Upper lobe of left lung (tissue), 6 donors: Measurements from ENCODE around the gene MRFAP1. TPM values are rescaled to one million over a fixed set of nuclear protein-coding genes. Genes with fewer than 3 reads are reported as not detected.

ENCODE experiments used
- ATAC-seq, 2 donors: fragments of 200-7000 bp; cut with Tn5 transposase; one replicate each; pipeline ENCODE4 v1.9.1; 2022; ENCODE audit warnings: mild to moderate bottlenecking in 2 of 2, moderate library complexity in 2 of 2; ENCODE audit not compliant: low FRiP score in 2 of 2
- DNase-seq, 2 donors: peaks; one replicate each; pipeline ENCODE4 v3.0.0-alpha.2; 2019 to 2020
- H3K27ac ChIP-seq, 4 donors: fragments of 200-600 bp; sonication (generic); one replicate each; pipeline ENCODE4 v1.5.1; 2016 to 2019
- H3K27me3 ChIP-seq, 4 donors: fragments of 200-600 bp; sonication (generic); one replicate each; pipeline ENCODE4 v1.5.1; 2017 to 2019
- H3K36me3 ChIP-seq, 4 donors: fragments of 200-600 bp; sonication (generic); one replicate each; pipeline ENCODE4 v1.5.1; 2016 to 2019
- H3K4me1 ChIP-seq, 4 donors: fragments of 200-600 bp; sonication (generic); one replicate each; pipeline ENCODE4 v1.5.1; 2018 to 2019
- H3K4me3 ChIP-seq, 4 donors: fragments of 200-600 bp; sonication (generic); one replicate each; pipeline ENCODE4 v1.5.1; 2017 to 2019; ENCODE audit warnings: mild to moderate bottlenecking in 2 of 4, moderate library complexity in 1 of 4
- H3K9me3 ChIP-seq, 4 donors: fragments of 200-600 bp; sonication (generic); one replicate each; pipeline ENCODE4 v1.5.1; 2018 to 2019
- CTCF ChIP-seq, 6 experiments: fragments of 450-650 bp in 4 of 6; fragments of 200-600 bp in 2 of 6; sonication (generic) in 2 of 6; IDR thresholded peaks; one replicate each; pipeline ENCODE4 v1.5.1; 2016 to 2019; ENCODE audit warnings: antibody characterized with exemption in 6 of 6
- EP300 ChIP-seq, 4 donors: sonication (generic); formaldehyde crosslinking; IDR thresholded peaks; one replicate each; pipeline ENCODE4 v1.5.1; 2017; ENCODE audit warnings: antibody characterized with exemption in 4 of 4, control low read depth in 2 of 4
- POLR2A ChIP-seq, 4 donors: fragments of 450-650 bp; IDR thresholded peaks; one replicate each; pipeline ENCODE4 v1.5.1; 2016 to 2017; ENCODE audit warnings: antibody characterized with exemption in 4 of 4, mild to moderate bottlenecking in 2 of 4
- POLR2AphosphoS5 ChIP-seq, 2 donors: sonication (generic); formaldehyde crosslinking; IDR thresholded peaks; one replicate each; pipeline ENCODE4 v1.5.1; 2017; ENCODE audit warnings: antibody characterized with exemption in 2 of 2
- WGBS, 2 donors: methylation state at CpG; one replicate each; pipeline ENCODE4 v1.1.5; 2017 to 2018; 5-methylcytosine and 5-hydroxymethylcytosine counted together
- total RNA-seq, 6 donors: library from RNA; depleted of rRNA in 4 of 6; stranded (reverse); fragments of >200 nt in 4 of 6; gene quantifications; one replicate each; pipeline versions ENCODE4 v1.1.0 to v1.2.1, GENCODE V29; 2016 to 2021
- donor health status: DM: no; HTN: no; CAD: no; lungs with moderate emphysema.
- donor health status: DM: no; HTN: yes; CAD: no; lungs with severe emphysema.

Gene MRFAP1
- total RNA-seq, 6 donors from 2014 or later, result 129 to 256 (median 220) TPM

- no peak for TF ChIP-seq POLR2A (IDR thresholded peaks at IDR 0.05)
- no peak for TF ChIP-seq POLR2AphosphoS5 (IDR thresholded peaks at IDR 0.05)
- no peak for TF ChIP-seq CTCF (IDR thresholded peaks at IDR 0.05)
- TF ChIP-seq EP300 (IDR thresholded peaks at IDR 0.05), result no peak
- Histone ChIP-seq H3K9me3 (peaks cover 0 to 9% (median 6%) of the 10 kb centered on the region in 4 donors), H3K27ac (no peak overlapping the region), H3K4me3 (no peak overlapping the region), H3K36me3 (peaks cover 10 to 92% (median 68%) of the 10 kb centered on the region in 4 donors), H3K27me3 (no peaks in the 10 kb centered on the region), H3K4me1 (no peaks in the 10 kb centered on the region)
- WGBS, 2 donors, result 94% methylated on average over 23 to 26 of the region's 26 CpGs
- DNase-seq, result peak in 1 of 2 donors; percentile 58
- no peak for ATAC-seq
These were observed 30.9 kb upstream of the MRFAP1 start for GRCh38 chr4:6609415-6610079.

- 94 to 96% methylated on average over 23 to 24 of the region's 24 CpGs for WGBS, 2 donors
- H3K36me3 ChIP-seq, result peaks cover 10 to 92% (median 68%) of the 10 kb centered on the region in 4 donors
- peak in 1 of 2 donors; percentile 68 for DNase-seq
These were observed 29.5 kb upstream of the MRFAP1 start for GRCh38 chr4:6610856-6611430.

GRCh38 chr4:6612961-6613675 is 27.4 kb upstream of the MRFAP1 start:
- TF ChIP-seq CTCF (IDR thresholded peaks at IDR 0.05) (no peak), POLR2A (IDR thresholded peaks at IDR 0.05) (no peak), POLR2AphosphoS5 (IDR thresholded peaks at IDR 0.05) (no peak), EP300 (IDR thresholded peaks at IDR 0.05) (no peak)
- no peaks in the 10 kb centered on the region for H3K4me1 ChIP-seq
- ATAC-seq (no peak), DNase-seq (no peak)
- H3K4me3 ChIP-seq, result no peak overlapping the region
- 95 to 100% methylated on average over 3 of the region's 3 CpGs for WGBS, 2 donors
- H3K27me3 ChIP-seq, result no peaks in the 10 kb centered on the region
- H3K9me3 ChIP-seq, result no peaks in the 10 kb centered on the region
- H3K36me3 ChIP-seq, result peaks cover 12 to 92% (median 76%) of the 10 kb centered on the region in 4 donors
- H3K27ac ChIP-seq, result no peak overlapping the region

More at GRCh38 chr4:6610856-6611430, 29.5 kb upstream of the MRFAP1 start:
- ATAC-seq, result no peak
- no peak overlapping the region for H3K27ac ChIP-seq
- no peaks in the 10 kb centered on the region for H3K27me3 ChIP-seq
- H3K4me3 ChIP-seq, result no peak overlapping the region
- TF ChIP-seq CTCF (IDR thresholded peaks at IDR 0.05), result no peak
- no peak for TF ChIP-seq EP300 (IDR thresholded peaks at IDR 0.05)
- TF ChIP-seq POLR2A (IDR thresholded peaks at IDR 0.05), result no peak
- TF ChIP-seq POLR2AphosphoS5 (IDR thresholded peaks at IDR 0.05), result no peak
- no peaks in the 10 kb centered on the region for H3K4me1 ChIP-seq
- H3K9me3 ChIP-seq, result no peaks in the 10 kb centered on the region

GRCh38 chr4:6613676-6614651 is 26.5 kb upstream of the MRFAP1 start:
- H3K27me3 ChIP-seq, result no peaks in the 10 kb centered on the region
- no peak overlapping the region for H3K4me3 ChIP-seq
- H3K36me3 ChIP-seq, result peaks cover 12 to 92% (median 77%) of the 10 kb centered on the region in 4 donors
- H3K4me1 ChIP-seq, result no peaks in the 10 kb centered on the region
- H3K9me3 ChIP-seq, result no peaks in the 10 kb centered on the region
- WGBS, 2 donors, result 79 to 85% methylated on average over 6 to 17 of the region's 17 CpGs
- no peak for DNase-seq
- TF ChIP-seq POLR2AphosphoS5 (IDR thresholded peaks at IDR 0.05) (no peak), CTCF (IDR thresholded peaks at IDR 0.05) (no peak), EP300 (IDR thresholded peaks at IDR 0.05) (no peak), POLR2A (IDR thresholded peaks at IDR 0.05) (no peak)
- no peak for ATAC-seq
- H3K27ac ChIP-seq, result no peak overlapping the region
